WTC11 (cell line): Measurements from ENCODE around the gene TMEM134. TPM values are rescaled to one million over a fixed set of nuclear protein-coding genes. Genes with fewer than 3 reads are reported as not detected.

Source experiments
- ATAC-seq: fragments of 200-7000 bp; cut with Tn5 transposase; 2 replicates; pipeline ENCODE4 v1.10.0; 2021; ENCODE audit warnings: mild to moderate bottlenecking, moderate library complexity
- CTCF ChIA-PET: fragments of 300-600 bp; sonication (Branson Sonifier 250); formaldehyde crosslinking; loops from one replicate; lab custom pipeline; 2021; ENCODE audit warnings: antibody characterized with exemption; lab: Charles Lee
- POLR2A ChIA-PET: fragments of 350-600 bp; sonication (Branson Sonifier 250); formaldehyde crosslinking; loops from one replicate; lab custom pipeline; 2021; ENCODE audit warnings: antibody characterized with exemption; lab: Charles Lee
- DNase-seq: peaks from one replicate; pipeline ENCODE4 v3.0.0; 2021; ENCODE audit warnings: low spot score
- H3K27ac Mint-ChIP-seq: 2 replicates; pipeline ENCODE4 v1.8.0; 2021; ENCODE audit warnings: mixed read lengths
- H3K27me3 Mint-ChIP-seq: 2 replicates; pipeline ENCODE4 v1.8.0; 2021; ENCODE audit warnings: low read depth, mild to moderate bottlenecking, moderate library complexity, mixed read lengths
- H3K36me3 Mint-ChIP-seq: 2 replicates; pipeline ENCODE4 v1.8.0; 2021; ENCODE audit warnings: mixed read lengths
- H3K4me1 Mint-ChIP-seq: 2 replicates; pipeline ENCODE4 v1.8.0; 2022; ENCODE audit warnings: mixed read lengths
- H3K4me3 Mint-ChIP-seq: 2 replicates; pipeline ENCODE4 v1.8.0; 2021; ENCODE audit warnings: mild to moderate bottlenecking, moderate library complexity, mixed read lengths
- H3K9me3 Mint-ChIP-seq: 2 replicates; pipeline ENCODE4 v1.8.0; 2021; ENCODE audit warnings: mixed read lengths
- E2F5 ChIP-seq: sonication (generic); formaldehyde crosslinking; IDR thresholded peaks from 2 replicates; pipeline ENCODE4 v1.8.1; 2022; ENCODE audit warnings: mild to moderate bottlenecking, moderate library complexity, missing genetic modification reagents
- microRNA-seq: library from miRNA; unstranded; fragments of <30 nt; microRNA quantifications from one replicate; pipeline ENCODE4 v1.2.0, GENCODE V29; 2022; ENCODE audit warnings: borderline number of aligned reads
- total RNA-seq: library from RNA; stranded (reverse); gene quantifications from 3 replicates; pipeline ENCODE4 v1.2.3, GENCODE V29; 2021

TMEM134 gene
- total RNA-seq, 1 experiment from 2014 or later = 55.6 TPM

DNA sequence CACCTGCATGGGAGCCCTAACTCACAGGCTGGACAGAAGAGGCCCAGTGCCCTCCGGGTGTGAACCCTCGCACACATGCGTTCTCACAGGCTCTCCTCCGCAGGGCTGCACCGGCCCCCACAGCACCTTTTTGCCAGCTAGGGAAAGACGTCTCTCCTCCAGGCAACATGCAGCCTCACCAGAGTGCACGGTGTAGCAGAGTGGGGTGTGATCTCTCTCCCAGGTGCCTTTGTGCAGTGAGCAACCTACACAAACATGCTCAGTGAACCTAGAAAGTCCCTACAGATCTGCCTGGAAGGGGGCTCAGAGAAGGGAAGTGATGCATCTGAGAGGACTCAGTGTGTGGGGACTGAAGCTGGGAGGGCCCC lies 57.3 kb downstream of the TMEM134 start:
- Mint-ChIP-seq H3K27ac (no peak overlapping the region), H3K4me3 (no peak overlapping the region), H3K27me3 (peaks cover 24% of the 10 kb centered on the region), H3K4me1 (peaks cover 25% of the 10 kb centered on the region), H3K9me3 (no peaks in the 10 kb centered on the region), H3K36me3 (no peaks in the 10 kb centered on the region)
- ChIA-PET POLR2A (no interaction called here), CTCF (interaction anchor here (3.6 kb wide), 1 partner anchor 10 kb away, joined by 22 read pairs; the partner anchor contains the start of gene PPP1CA)
- ATAC-seq (no peak), DNase-seq (no peak)
- no peak for TF ChIP-seq E2F5 (CRISPR knock-in tag)

Small RNA genes lying within 50 kb of the gene (microRNA-seq; reads per million reads assigned to microRNA genes)
- gene MIR6752 = not detected

Other genes with a start within 250 kb of the TMEM134 start
- 59.4 to 68.1 TPM (median 61.4 TPM) in 3 replicates for gene GRK2, start 202.8 kb downstream of the TMEM134 start, total RNA-seq
- 36.8 to 55.5 TPM (median 42.4 TPM) in 3 replicates for gene ANKRD13D, start 179.9 kb downstream of the TMEM134 start, total RNA-seq
- gene SSH3, start 165.7 kb downstream of the TMEM134 start, total RNA-seq = 34.8 to 43.4 TPM (median 42.3 TPM) in 3 replicates
- gene POLD4, start 115.7 kb downstream of the TMEM134 start, total RNA-seq = 30.3 to 38.3 TPM (median 37.7 TPM) in 3 replicates
- 0.48 to 0.92 TPM (median 0.92 TPM) in 3 replicates for gene CLCF1, start 95.7 kb downstream of the TMEM134 start, total RNA-seq
- gene RAD9A, start 77.3 kb downstream of the TMEM134 start, total RNA-seq = 25.7 to 45.5 TPM (median 26.7 TPM) in 3 replicates
- gene PPP1CA, start 67.4 kb downstream of the TMEM134 start, total RNA-seq = 220 to 222 TPM (median 221 TPM) in 3 replicates
- gene TBC1D10C, start 65.2 kb downstream of the TMEM134 start, total RNA-seq = 0.72 to 1.0 TPM (median 0.96 TPM) in 3 replicates
- gene CARNS1, start 53.6 kb downstream of the TMEM134 start, total RNA-seq = 1.3 to 2.6 TPM (median 2.4 TPM) in 3 replicates
- gene RPS6KB2, start 40.8 kb downstream of the TMEM134 start, total RNA-seq = 44.3 to 54.7 TPM (median 50.2 TPM) in 3 replicates
- 3.5 to 4.0 TPM (median 3.6 TPM) in 3 replicates for gene PTPRCAP, start 31.6 kb downstream of the TMEM134 start, total RNA-seq
- 100 to 109 TPM (median 102 TPM) in 3 replicates for gene CORO1B, start 25.8 kb downstream of the TMEM134 start, total RNA-seq
- not detected in 3 replicates for gene GPR152, start 16.5 kb downstream of the TMEM134 start, total RNA-seq
- 0.09 to 0.23 TPM in 2 of 3 replicates, not detected in the other for gene CABP4, start 13.9 kb downstream of the TMEM134 start, total RNA-seq
- 32.8 to 42.1 TPM (median 40.0 TPM) in 3 replicates for gene AIP, start 13.8 kb upstream of the TMEM134 start, total RNA-seq
- 51.3 to 55.4 TPM (median 51.8 TPM) in 3 replicates for gene PITPNM1, start 36.1 kb upstream of the TMEM134 start, total RNA-seq
- 47.6 to 53.1 TPM (median 52.5 TPM) in 3 replicates for gene CDK2AP2, start 38.9 kb upstream of the TMEM134 start, total RNA-seq
- gene CABP2, start 54.2 kb upstream of the TMEM134 start, total RNA-seq = not detected in 3 replicates
- 1,404 to 1,452 TPM (median 1,412 TPM) in 3 replicates for gene GSTP1, start 114.6 kb upstream of the TMEM134 start, total RNA-seq
- gene NDUFV1, start 137.7 kb upstream of the TMEM134 start, total RNA-seq = 201 to 231 TPM (median 213 TPM) in 3 replicates
- gene NUDT8, start 160.7 kb upstream of the TMEM134 start, total RNA-seq = 7.6 to 8.3 TPM (median 7.8 TPM) in 3 replicates
- 0.21 TPM in 1 of 3 replicates, not detected in the others for gene TBX10, start 170.5 kb upstream of the TMEM134 start, total RNA-seq
- 0.27 TPM in 1 of 3 replicates, not detected in the others for gene ACY3, start 181.5 kb upstream of the TMEM134 start, total RNA-seq
- 0.13 to 0.30 TPM (median 0.30 TPM) in 3 replicates for gene ALDH3B2, start 205.4 kb upstream of the TMEM134 start, total RNA-seq